H1 (cell line): ENCODE results near the gene FCER1A. TPM values are rescaled to one million over a fixed set of nuclear protein-coding genes. Genes with fewer than 3 reads are reported as not detected.

Source experiments
- CTCF ChIA-PET: fragments of 300-600 bp; sonication (Branson Sonifier 250); formaldehyde crosslinking; loops from one replicate; lab custom pipeline; 2021; ENCODE audit not compliant: partially characterized antibody; lab: Charles Lee
- POLR2A ChIA-PET: fragments of 300-600 bp; sonication (Branson Sonifier 250); formaldehyde crosslinking; loops from one replicate; lab custom pipeline; 2021; ENCODE audit warnings: inconsistent platforms; ENCODE audit not compliant: partially characterized antibody; lab: Charles Lee
- DNase-seq, 2 experiments: peaks; one replicate each; pipeline versions ENCODE4 v3.0.0 to v3.0.0-alpha.2; 2010 to 2022; ENCODE audit warnings: low spot score in 2 of 2, low read depth in 1 of 2, mixed read lengths in 1 of 2
- FAIRE-seq: peaks from 2 replicates; lab custom pipeline; 2011; peaks lifted over from hg19 to GRCh38; lab: Jason Lieb, UNC
- H2AFZ ChIP-seq: 2 replicates; pipeline ENCODE4 v1.8.1; 2012; ENCODE audit warnings: low read length, inconsistent platforms
- H2AK5ac ChIP-seq: 2 replicates; pipeline ENCODE4 v1.6.1; 2013; ENCODE audit warnings: low read depth, low read length
- H2BK120ac ChIP-seq: replicated peaks from 2 replicates; pipeline ENCODE3; 2013; ENCODE audit warnings: low read depth, low read length, inconsistent platforms
- H2BK12ac ChIP-seq: 2 replicates; pipeline ENCODE4 v1.6.1; 2013; ENCODE audit warnings: low read depth, low read length
- H2BK15ac ChIP-seq: 2 replicates; pipeline ENCODE4 v1.6.1; 2013; ENCODE audit warnings: low read length
- H2BK20ac ChIP-seq: 2 replicates; pipeline ENCODE4 v1.6.1; 2013; ENCODE audit warnings: low read length
- H2BK5ac ChIP-seq: 2 replicates; pipeline ENCODE4 v1.6.1; 2013; ENCODE audit warnings: low read depth, low read length
- H3K14ac ChIP-seq: 2 replicates; pipeline ENCODE4 v1.6.1; 2013; ENCODE audit warnings: inconsistent platforms; ENCODE audit not compliant: insufficient read length
- H3K18ac ChIP-seq: 2 replicates; pipeline ENCODE4 v1.6.1; 2013; ENCODE audit warnings: low read length; ENCODE audit errors: extremely low read depth
- H3K23ac ChIP-seq: 2 replicates; pipeline ENCODE4 v1.6.1; 2013; ENCODE audit warnings: inconsistent platforms; ENCODE audit not compliant: insufficient read length
- H3K23me2 ChIP-seq: 2 replicates; pipeline ENCODE4 v1.6.1; 2013; ENCODE audit warnings: low read depth, low read length
- H3K27ac ChIP-seq: 2 replicates; pipeline ENCODE4 v1.6.1; 2011; ENCODE audit warnings: low read depth, low read length, inconsistent platforms
- H3K27me3 ChIP-seq, 4 experiments: replicated peaks in 1 of 4; 1 replicate in 1 of 4; 2 replicates in 3 of 4; pipeline versions ENCODE4 v1.6.1 to v1.8.1; 2011 to 2013; ENCODE audit warnings: low read length in 3 of 4, mild to moderate bottlenecking in 3 of 4, inconsistent platforms in 2 of 4, mixed read lengths in 2 of 4, moderate library complexity in 1 of 4; ENCODE audit not compliant: control insufficient read depth in 3 of 4, insufficient read depth in 3 of 4; ENCODE audit errors: extremely low read depth in 1 of 4
- H3K36me3 ChIP-seq, 4 experiments: 2 replicates each; pipeline versions ENCODE4 v1.6.1 to v1.8.1; 2011 to 2013; ENCODE audit warnings: mild to moderate bottlenecking in 4 of 4, low read length in 3 of 4, moderate library complexity in 2 of 4, control low read depth in 1 of 4, inconsistent platforms in 1 of 4; ENCODE audit not compliant: insufficient read depth in 4 of 4, control insufficient read depth in 2 of 4
- H3K4ac ChIP-seq: replicated peaks from 2 replicates; pipeline ENCODE3; 2013; ENCODE audit warnings: low read length, low read depth, mixed read lengths, inconsistent platforms; ENCODE audit not compliant: insufficient read length
- H3K4me1 ChIP-seq, 4 experiments: replicated peaks in 1 of 4; 1 replicate in 1 of 4; 2 replicates in 3 of 4; pipeline versions ENCODE4 v1.6.1 to v1.8.1; 2011 to 2013; ENCODE audit warnings: low read length in 3 of 4, inconsistent platforms in 2 of 4, mixed read lengths in 1 of 4; ENCODE audit not compliant: insufficient read depth in 4 of 4, control insufficient read depth in 3 of 4
- H3K4me2 ChIP-seq, 2 experiments: 2 replicates each; pipeline versions ENCODE4 v1.6.1 to v1.8.1; 2011 to 2013; ENCODE audit warnings: low read depth in 2 of 2, low read length in 2 of 2, control low read depth in 1 of 2, inconsistent platforms in 1 of 2, mild to moderate bottlenecking in 1 of 2; ENCODE audit not compliant: insufficient read depth in 1 of 2
- H3K4me3 ChIP-seq, 4 experiments: fragments of 200-600, 300-600 bp in 1 of 4; sonication (generic), shearing (Covaris generic), sonication (Bioruptor Twin) in 1 of 4; 2 replicates each; pipeline versions ENCODE4 v1.5.1 to v1.8.1; 2011 to 2016; ENCODE audit warnings: low read length in 4 of 4, low read depth in 3 of 4, control low read depth in 2 of 4, inconsistent platforms in 2 of 4, mild to moderate bottlenecking in 2 of 4, mixed read lengths in 1 of 4, moderate library complexity in 1 of 4; ENCODE audit not compliant: insufficient read depth in 2 of 4; ENCODE audit errors: extremely low read depth in 1 of 4
- H3K56ac ChIP-seq: replicated peaks from 2 replicates; pipeline ENCODE3; 2013; ENCODE audit warnings: low read depth, mild to moderate bottlenecking, mixed read lengths, low read length, inconsistent platforms; ENCODE audit not compliant: insufficient read length
- H3K79me1 ChIP-seq: 2 replicates; pipeline ENCODE4 v1.6.1; 2013; ENCODE audit warnings: low read depth, low read length, control low read depth
- H3K79me2 ChIP-seq, 2 experiments: 2 replicates each; pipeline versions ENCODE4 v1.6.1 to v1.8.1; 2012 to 2013; ENCODE audit warnings: low read length in 2 of 2, mild to moderate bottlenecking in 2 of 2, inconsistent platforms in 1 of 2; ENCODE audit not compliant: insufficient read depth in 2 of 2, control insufficient read depth in 1 of 2
- H3K9ac ChIP-seq, 4 experiments: replicated peaks in 1 of 4; 1 replicate in 1 of 4; 2 replicates in 3 of 4; pipeline versions ENCODE4 v1.6.1 to v1.8.1; 2011 to 2013; ENCODE audit warnings: low read depth in 3 of 4, low read length in 3 of 4, control low read depth in 2 of 4, mild to moderate bottlenecking in 2 of 4, moderate library complexity in 2 of 4, inconsistent platforms in 1 of 4; ENCODE audit errors: extremely low read depth in 1 of 4
- H3K9me3 ChIP-seq, 2 experiments: 2 replicates each; pipeline versions ENCODE4 v1.6.1 to v1.8.1; 2012 to 2013; ENCODE audit warnings: mild to moderate bottlenecking in 2 of 2, moderate library complexity in 2 of 2, control low read depth in 1 of 2, inconsistent platforms in 1 of 2, low read depth in 1 of 2, low read length in 1 of 2, mixed read lengths in 1 of 2; ENCODE audit not compliant: insufficient read depth in 2 of 2
- H4K20me1 ChIP-seq, 2 experiments: replicated peaks in 1 of 2; 2 replicates each; pipeline versions ENCODE3 to v1.8.1; 2011 to 2013; ENCODE audit warnings: inconsistent platforms in 2 of 2, low read length in 2 of 2, mild to moderate bottlenecking in 1 of 2; ENCODE audit not compliant: insufficient read depth in 2 of 2, control insufficient read depth in 1 of 2
- H4K5ac ChIP-seq: 2 replicates; pipeline ENCODE4 v1.6.1; 2013; ENCODE audit warnings: low read length, low read depth, mixed read lengths, inconsistent platforms; ENCODE audit not compliant: insufficient read length
- H4K8ac ChIP-seq: 2 replicates; pipeline ENCODE4 v1.8.0; 2013; ENCODE audit warnings: mild to moderate bottlenecking, moderate library complexity, low read length, inconsistent platforms; ENCODE audit not compliant: insufficient read depth; ENCODE audit errors: extremely low read depth
- H4K91ac ChIP-seq: replicated peaks from 2 replicates; pipeline ENCODE3; 2013; ENCODE audit warnings: low read length, mixed read lengths, inconsistent platforms; ENCODE audit not compliant: insufficient read length
- ATF2 ChIP-seq: IDR thresholded peaks from 2 replicates; pipeline ENCODE4 v1.6.1; 2012; ENCODE audit warnings: low read length, inconsistent platforms
- BRCA1 ChIP-seq: IDR thresholded peaks from 2 replicates; pipeline ENCODE4 v1.6.1; 2012; ENCODE audit warnings: low read depth, low read length, improper control_type of control experiment
- CHD1 ChIP-seq: IDR thresholded peaks from 2 replicates; pipeline ENCODE4 v1.6.1; 2012; ENCODE audit warnings: low read depth, low read length, improper control_type of control experiment
- CTBP2 ChIP-seq: IDR thresholded peaks from 2 replicates; pipeline ENCODE4 v1.7.0; 2011; ENCODE audit warnings: borderline replicate concordance, mild to moderate bottlenecking, moderate library complexity, mixed read lengths, low read length; ENCODE audit not compliant: insufficient read depth, insufficient read length
- E2F6 ChIP-seq: IDR thresholded peaks from 2 replicates; pipeline ENCODE4 v1.6.1; 2012; ENCODE audit warnings: inconsistent platforms
- KDM4A ChIP-seq: IDR thresholded peaks from one replicate; pipeline ENCODE4 v1.7.1; 2012; ENCODE audit warnings: low read depth, mild to moderate bottlenecking, moderate library complexity, low read length, inconsistent platforms; ENCODE audit not compliant: severe bottlenecking
- MAFK ChIP-seq: IDR thresholded peaks from 2 replicates; pipeline ENCODE4 v1.6.1; 2012; ENCODE audit warnings: low read depth, mild to moderate bottlenecking, improper control_type of control experiment, low read length
- NANOG ChIP-seq: IDR thresholded peaks from 2 replicates; pipeline ENCODE4 v1.6.1; 2011; ENCODE audit warnings: low read length, low read depth, mild to moderate bottlenecking, inconsistent platforms; ENCODE audit not compliant: insufficient read depth, poor library complexity, severe bottlenecking
- SIN3A ChIP-seq, 2 experiments: IDR thresholded peaks in 1 of 2; conservative IDR thresholded peaks in 1 of 2; 2 replicates each; pipeline ENCODE4 v1.6.1; 2011 to 2012; ENCODE audit warnings: low read length in 2 of 2, improper control_type of control experiment in 1 of 2, low read depth in 1 of 2, mild to moderate bottlenecking in 1 of 2
- SP4 ChIP-seq: IDR thresholded peaks from 2 replicates; pipeline ENCODE4 v1.6.1; 2012; ENCODE audit warnings: low read length, inconsistent platforms
- TAF7 ChIP-seq: optimal IDR thresholded peaks from 2 replicates; pipeline ENCODE3; 2011; ENCODE audit warnings: low read depth, mild to moderate bottlenecking, inconsistent platforms, low read length, moderate library complexity, borderline replicate concordance
- WGBS, 2 experiments: shearing (Covaris generic) in 1 of 2; methylation state at CpG; one replicate each; pipeline versions ENCODE4 v1.1.6 to v1.1.7; 2013 to 2015; ENCODE audit warnings: low lambda C conversion rate in 2 of 2, mixed read lengths in 2 of 2, inconsistent platforms in 1 of 2, low coverage in 1 of 2, missing lambda C conversion rate in 1 of 2; ENCODE audit not compliant: insufficient replicate concordance in 2 of 2, insufficient coverage in 1 of 2, insufficient read length in 1 of 2; ENCODE audit errors: extremely low coverage in 1 of 2, missing lambda C conversion rate in 1 of 2; 5-methylcytosine and 5-hydroxymethylcytosine counted together
- polyA plus RNA-seq, 7 experiments: library from polyadenylated mRNA; depleted of rRNA in 3 of 7; stranded (reverse) in 5 of 7; unstranded in 2 of 7; fragments of >200 nt in 5 of 7; fragments of 200-250 nt in 2 of 7; gene quantifications; 1 replicate in 5 of 7; 2 replicates in 1 of 7; 4 replicates in 1 of 7; pipeline versions ENCODE4 v1.2.1 to v1.2.3, GENCODE V29; 2011 to 2013; ENCODE audit warnings: missing spikeins in 2 of 7, mixed read lengths in 2 of 7
- total RNA-seq: library from RNA; stranded (reverse); fragmentation: NEBNext Ultra II Directional; extraction: Animal tissue kit (Norgen Biotek cat#: 25700); gene quantifications from 2 replicates; pipeline ENCODE4 v1.2.1, GENCODE V29; 2021

Gene FCER1A
- total and polyA plus RNA-seq, 2 of the 8 experiments (the other 6 are each of a cell fraction or from before 2014, with no cell fraction given) = not detected

- Histone ChIP-seq H4K91ac (no peak overlapping the region), H3K79me1 (no peaks in the 10 kb centered on the region), H3K23me2 (no peaks in the 10 kb centered on the region), H2BK12ac (no peak overlapping the region), H3K4ac (no peak overlapping the region), H2BK15ac (no peak overlapping the region), H4K8ac (no peak overlapping the region), H3K56ac (no peak overlapping the region), H4K5ac (no peak overlapping the region), H2BK120ac (no peak overlapping the region), H3K27ac (no peak overlapping the region), H2BK5ac (no peak overlapping the region), H3K4me1 (0 out of 7 replicates have a peak, but pooled peaks cover 0 to 2% (median 0%) of the 10 kb centered on the region in 4 experiments), H4K20me1 (no peaks in the 10 kb centered on the region), H3K23ac (no peak overlapping the region), H3K18ac (no peak overlapping the region), H3K4me2 (no peak overlapping the region), H3K4me3 (no peak overlapping the region), H2AK5ac (no peak overlapping the region), H2BK20ac (no peak overlapping the region), H3K36me3 (no peaks in the 10 kb centered on the region), H3K14ac (no peak overlapping the region), H2AFZ (no peak overlapping the region), H3K9me3 (peaks cover 29 to 41% of the 10 kb centered on the region in 2 experiments; a peak in 3 of 4 replicates), H3K9ac (no peak overlapping the region), H3K79me2 (no peaks in the 10 kb centered on the region), H3K27me3 (no peaks in the 10 kb centered on the region)
- FAIRE-seq = no peak
- CTCF ChIA-PET = no interaction called here
- POLR2A ChIA-PET = no interaction called here
- 79% methylated on average over 4 of the region's 4 CpGs; no CpG with 5 or more reads in 1 of the 2 experiments for WGBS, 2 experiments
- DNase-seq = no peak
- TF ChIP-seq NANOG (no peak), BRCA1 (no peak), TAF7 (no peak), KDM4A (no peak), MAFK (no peak), CHD1 (no peak), SP4 (no peak), E2F6 (no peak), SIN3A (conservative IDR thresholded peaks at IDR 0.05 in 1 of 2, IDR thresholded peaks at IDR 0.05 in 1 of 2; ENCODE audit: low read depth in 1 of 2, low read length in 2 of 2) (no peak), CTBP2 (no peak), ATF2 (no peak)
These were observed 2.0 kb upstream of the FCER1A start for GRCh38 chr1:159300146-159300545.
